GM12878 (cell line): ENCODE results near the gene CACNA2D4. TPM values are rescaled to one million over a fixed set of nuclear protein-coding genes. Genes with fewer than 3 reads are reported as not detected.

Experiments
- KLF5 ChIP-seq: fragments of 450-650 bp; IDR thresholded peaks from 2 replicates; pipeline ENCODE4 v1.6.1; 2014; ENCODE audit warnings: mild to moderate bottlenecking; ENCODE audit not compliant: partially characterized antibody
- SKIL ChIP-seq: fragments of 450-650 bp; IDR thresholded peaks from 2 replicates; pipeline ENCODE4 v1.6.1; 2017; ENCODE audit warnings: mild to moderate bottlenecking, low read depth, inconsistent platforms; ENCODE audit not compliant: poor library complexity, severe bottlenecking
- USF1 ChIP-seq: IDR thresholded peaks from 2 replicates; pipeline ENCODE4 v1.6.1; 2011; ENCODE audit warnings: borderline replicate concordance, low read depth, mild to moderate bottlenecking, moderate library complexity, mixed read lengths, low read length; ENCODE audit not compliant: insufficient read depth; ENCODE audit errors: extremely low read length
- ZBTB11 ChIP-seq: fragments of 450-650 bp; formaldehyde crosslinking; IDR thresholded peaks from 2 replicates; pipeline ENCODE4 v1.5.0; 2022; ENCODE audit warnings: mild to moderate bottlenecking, missing genetic modification characterization
- polyA plus RNA-seq, 11 experiments: library from polyadenylated mRNA; depleted of rRNA in 4 of 11; unstranded in 6 of 11; stranded (reverse) in 5 of 11; fragments of >200 nt; fragmentation: Nextera tagmentation in 4 of 11; fragmentation: Illumina TruSeq in 1 of 11; extraction: Ambion mirVana in 4 of 11; extraction: Trizol in 1 of 11; gene quantifications; 1 replicate in 1 of 11; 2 replicates in 10 of 11; pipeline versions ENCODE4 v1.2.1 to v1.2.3, GENCODE V29; 2011 to 2016; ENCODE audit warnings: inconsistent platforms in 2 of 11, missing spikeins in 2 of 11, low read depth in 1 of 11
- total RNA-seq, 4 experiments: library from RNA; depleted of rRNA in 3 of 4; stranded (reverse); fragments of >200 nt in 3 of 4; fragmentation: Illumina TruSeq in 1 of 4; extraction: Trizol in 1 of 4; gene quantifications; 2 replicates each; pipeline versions ENCODE4 v1.2.1 to v1.2.3, GENCODE V29; 2013 to 2021

Gene CACNA2D4
- total and polyA plus RNA-seq, 10 of the 15 experiments (the other 5 are each of a cell fraction or from before 2014, with no cell fraction given) = 0.03 to 1.0 (median 0.65) TPM

- TF ChIP-seq ZBTB11 (CRISPR knock-in tag) = no peak
- no peak for TF ChIP-seq SKIL
- no peak for TF ChIP-seq USF1
- no peak for TF ChIP-seq KLF5
Observed at GRCh38 chr12:1930803-1931597, 12.5 kb upstream of the CACNA2D4 start (continued).
